Astrocyte of the cerebellum (primary cell): ENCODE results near the gene MAP3K15.

Experiments
- DNase-seq: peaks from one replicate; pipeline ENCODE4 v3.0.0-alpha.2; 2011; ENCODE audit warnings: low read depth
- H3K4me3 ChIP-seq: 2 replicates; pipeline ENCODE4 v1.5.1; 2011; ENCODE audit warnings: mild to moderate bottlenecking, low read depth, low read length, moderate library complexity
- in situ Hi-C: cut with HindIII; loops from 2 replicates; pipeline ENCODE4 v1.10.0; 2017; ENCODE audit warnings: low sequenced_read_pairs
- TF ChIP-seq, protein P1 (sequence below): IDR thresholded peaks from 2 replicates; pipeline ENCODE4 v1.5.1; 2012; ENCODE audit warnings: low read length, low read depth, moderate library complexity, mild to moderate bottlenecking; ENCODE audit errors: missing control alignments

The MAP3K15 gene

DNA sequence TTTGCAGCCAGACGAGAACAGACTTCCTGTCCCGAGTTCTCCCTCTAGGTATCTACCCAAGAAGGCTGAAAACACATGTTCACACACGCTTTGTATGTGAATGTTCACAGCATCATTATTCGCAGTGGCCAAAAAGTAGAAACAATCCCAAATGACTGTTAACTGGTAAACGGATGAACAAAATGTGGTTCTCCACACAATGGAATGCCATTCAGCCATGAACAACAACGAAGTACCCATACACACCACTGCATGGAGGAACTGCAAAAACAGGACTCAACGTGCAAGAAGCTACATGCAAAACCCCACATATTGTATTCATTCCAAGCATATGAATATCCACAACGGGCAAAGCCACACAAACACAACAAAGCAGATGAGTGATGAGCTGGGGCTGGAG, 126.6 kb downstream of the MAP3K15 start:
- H3K4me3 ChIP-seq = no peak overlapping the region
- in situ Hi-C loops = no loop called here
- DNase-seq = no peak
- TF ChIP-seq, protein P1, sequence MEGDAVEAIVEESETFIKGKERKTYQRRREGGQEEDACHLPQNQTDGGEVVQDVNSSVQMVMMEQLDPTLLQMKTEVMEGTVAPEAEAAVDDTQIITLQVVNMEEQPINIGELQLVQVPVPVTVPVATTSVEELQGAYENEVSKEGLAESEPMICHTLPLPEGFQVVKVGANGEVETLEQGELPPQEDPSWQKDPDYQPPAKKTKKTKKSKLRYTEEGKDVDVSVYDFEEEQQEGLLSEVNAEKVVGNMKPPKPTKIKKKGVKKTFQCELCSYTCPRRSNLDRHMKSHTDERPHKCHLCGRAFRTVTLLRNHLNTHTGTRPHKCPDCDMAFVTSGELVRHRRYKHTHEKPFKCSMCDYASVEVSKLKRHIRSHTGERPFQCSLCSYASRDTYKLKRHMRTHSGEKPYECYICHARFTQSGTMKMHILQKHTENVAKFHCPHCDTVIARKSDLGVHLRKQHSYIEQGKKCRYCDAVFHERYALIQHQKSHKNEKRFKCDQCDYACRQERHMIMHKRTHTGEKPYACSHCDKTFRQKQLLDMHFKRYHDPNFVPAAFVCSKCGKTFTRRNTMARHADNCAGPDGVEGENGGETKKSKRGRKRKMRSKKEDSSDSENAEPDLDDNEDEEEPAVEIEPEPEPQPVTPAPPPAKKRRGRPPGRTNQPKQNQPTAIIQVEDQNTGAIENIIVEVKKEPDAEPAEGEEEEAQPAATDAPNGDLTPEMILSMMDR = no peak

DNA sequence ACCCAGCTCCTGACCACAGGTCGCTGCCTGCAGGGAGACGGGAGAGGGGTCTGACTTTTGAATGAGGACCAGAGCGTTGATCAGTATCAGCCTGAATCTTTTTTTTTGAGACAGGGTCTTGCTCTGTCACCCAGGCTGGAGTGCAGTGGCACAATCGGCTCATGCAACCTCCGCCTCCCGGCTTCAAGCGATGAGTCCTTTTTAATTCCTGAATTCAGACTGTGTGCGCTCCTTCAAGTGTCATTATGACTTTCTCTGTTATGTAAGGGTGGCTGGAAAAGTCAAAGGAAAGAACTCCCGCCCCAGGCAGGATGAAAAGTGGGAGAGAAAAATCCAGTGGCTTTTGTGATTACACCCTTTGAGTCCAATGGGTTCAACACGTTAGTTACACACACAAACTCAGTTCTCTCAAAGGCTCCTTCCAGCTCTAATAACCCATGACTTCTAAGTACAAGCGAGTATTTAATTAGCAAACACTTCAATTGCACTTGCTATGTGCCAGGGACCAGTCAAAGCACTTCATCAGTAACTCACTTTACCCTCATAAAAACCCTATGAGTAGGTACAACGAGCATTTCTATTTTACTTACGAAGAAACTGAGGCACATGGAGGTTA, 127.1 kb downstream of the MAP3K15 start:
- no peak overlapping the region for H3K4me3 ChIP-seq
- TF ChIP-seq, protein P1 = no peak
- no peak for DNase-seq
- in situ Hi-C loops = no loop called here

DNA sequence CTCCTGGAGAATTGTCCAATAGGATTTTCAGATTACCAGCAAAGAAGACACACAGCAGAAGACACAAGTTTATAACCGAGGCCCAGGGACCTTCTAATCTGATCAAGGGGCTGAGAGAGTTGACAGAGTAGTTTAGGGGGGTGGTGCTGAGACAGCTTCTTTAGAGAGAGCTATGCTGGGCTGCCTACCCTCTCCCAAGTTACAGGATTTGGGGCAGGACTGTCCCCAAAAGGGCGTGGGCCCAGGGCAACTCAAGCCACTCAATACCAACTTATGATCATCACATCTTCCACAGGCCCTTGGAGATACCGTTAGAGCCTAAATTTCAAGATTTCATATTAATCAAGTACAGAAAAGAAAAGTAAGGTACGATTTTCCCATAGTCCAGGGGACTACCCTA, 128.6 kb downstream of the MAP3K15 start:
- in situ Hi-C loops = no loop called here
- no peak overlapping the region for H3K4me3 ChIP-seq
- TF ChIP-seq, protein P1 = no peak
- no peak for DNase-seq

DNA sequence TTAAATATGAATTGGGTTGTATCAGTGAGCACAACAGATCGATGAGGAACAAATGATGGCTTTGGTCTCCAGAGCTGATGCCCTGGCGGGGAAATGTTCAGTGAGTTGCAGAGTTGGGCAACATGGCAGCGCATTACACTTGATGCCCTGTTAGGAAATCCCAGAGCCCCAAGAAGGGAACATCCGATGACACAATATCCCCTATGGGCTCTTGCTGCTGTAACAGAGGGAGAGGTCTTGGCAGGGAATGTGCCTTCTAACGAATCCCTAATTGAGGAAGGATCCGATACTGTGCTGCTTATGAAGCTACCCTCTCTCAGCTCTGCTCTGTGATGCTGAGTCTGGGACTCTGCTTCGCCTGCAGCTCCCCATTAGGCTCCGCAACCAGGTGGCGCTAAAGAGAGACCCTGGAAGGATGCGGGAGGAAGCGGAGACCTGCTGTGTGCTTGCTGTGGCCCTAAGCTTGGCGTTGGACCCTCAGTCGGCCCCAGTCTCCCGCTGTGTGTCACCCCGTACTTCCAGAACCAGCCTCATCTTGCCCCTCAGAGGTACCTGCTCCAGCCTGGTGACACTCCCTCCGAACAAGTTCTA, 132.7 kb downstream of the MAP3K15 start:
- in situ Hi-C loops = no loop called here
- no peak overlapping the region for H3K4me3 ChIP-seq
- no peak for DNase-seq
- TF ChIP-seq, protein P1 = peak; percentile 62

DNA sequence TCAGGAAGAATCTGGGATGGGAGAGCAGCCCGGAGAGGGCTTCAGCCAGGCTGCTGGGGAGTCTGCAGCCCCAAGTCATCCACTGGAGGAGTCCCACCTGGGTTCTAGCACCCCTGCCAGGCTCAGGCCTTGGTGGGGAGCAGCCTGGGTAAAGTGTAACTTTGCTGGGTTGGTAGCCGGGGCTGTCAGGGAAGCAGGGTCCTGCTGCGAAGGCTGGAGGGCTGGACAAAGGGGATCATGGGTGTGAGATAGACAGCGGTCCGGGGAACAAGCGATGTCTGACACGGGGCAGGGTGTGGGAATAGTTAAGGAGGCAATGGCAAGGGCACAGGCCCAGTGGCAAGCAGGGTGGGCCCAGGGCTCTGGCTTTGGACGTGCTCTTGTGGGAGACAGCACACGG, 134.0 kb downstream of the MAP3K15 start:
- in situ Hi-C loops = no loop called here
- TF ChIP-seq, protein P1 = no peak
- no peak for DNase-seq

DNA sequence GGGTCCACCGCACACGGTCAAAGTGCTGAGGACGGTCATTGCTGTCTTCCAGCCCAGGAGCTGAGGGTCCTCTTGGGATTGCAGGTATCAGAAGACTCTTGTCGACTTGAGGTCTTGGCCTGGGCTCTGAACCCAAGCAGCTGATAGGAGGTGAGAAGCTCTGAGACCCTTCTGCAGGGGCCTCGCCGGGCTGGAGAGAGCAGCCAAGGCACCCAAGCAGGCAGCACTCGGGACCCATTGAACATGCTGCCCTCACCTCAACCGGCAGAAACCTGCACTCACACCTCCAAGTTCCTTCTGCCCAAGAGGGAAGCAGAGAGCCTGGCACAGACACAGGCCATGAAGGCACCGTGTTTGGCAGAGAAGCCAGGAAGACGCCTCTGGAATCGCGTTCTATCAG, 137.5 kb downstream of the MAP3K15 start:
- in situ Hi-C loops = no loop called here
- TF ChIP-seq, protein P1 = no peak
- DNase-seq = no peak
- no peak overlapping the region for H3K4me3 ChIP-seq

More for the DNA sequence above, 134.0 kb downstream of the MAP3K15 start:
- no peak overlapping the region for H3K4me3 ChIP-seq
